Measurements from ENCODE around the gene MACC1. TPM values are rescaled to one million over a fixed set of nuclear protein-coding genes. Genes with fewer than 3 reads are reported as not detected.
"Not testable (repeated sequence)": the region's sequence is repeated elsewhere in the genome, so short reads cannot be mapped to it uniquely, and the experiment has no call there.

The MACC1 gene
- total RNA-seq, 6 experiments from 2014 or later, result not detected

DNA sequence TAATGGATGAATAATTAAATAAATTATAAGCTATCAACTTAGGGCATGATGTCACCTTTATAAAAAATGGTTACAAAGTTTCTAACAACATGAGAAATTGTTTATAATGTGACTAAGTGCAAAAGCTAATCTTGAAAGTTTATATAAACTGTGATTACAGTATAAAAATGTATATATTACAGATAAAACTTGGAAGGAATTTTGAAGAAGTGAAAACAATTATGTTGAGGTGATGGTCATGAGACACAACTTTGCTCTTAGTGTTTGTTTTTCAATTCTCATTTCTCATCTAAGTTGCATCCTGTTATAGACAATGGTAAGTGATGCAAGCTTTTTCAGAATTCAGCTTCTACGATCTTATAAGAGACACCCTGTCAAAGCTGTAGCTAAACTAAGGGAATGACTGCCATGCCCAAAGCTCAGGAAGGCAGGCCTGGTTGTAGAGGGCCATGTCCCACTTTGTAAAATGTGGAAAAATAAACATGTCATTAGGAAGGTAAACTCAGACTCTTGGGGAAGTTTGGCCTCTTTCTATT is 23.9 kb downstream of the MACC1 start:
- Mint-ChIP-seq H3K27me3 (ENCODE audit: insufficient read depth) (no peaks in the 10 kb centered on the region), H3K4me3 (no peak overlapping the region), H3K9me3 (peaks cover 26% of the 10 kb centered on the region), H3K36me3 (ENCODE audit: low read depth) (no peaks in the 10 kb centered on the region; the same call in none of the 2 replicates), H3K27ac (no peak overlapping the region), H3K4me1 (ENCODE audit: low read depth) (no peaks in the 10 kb centered on the region)
- DNase-seq, result no peak
- TF ChIP-seq, protein P1, sequence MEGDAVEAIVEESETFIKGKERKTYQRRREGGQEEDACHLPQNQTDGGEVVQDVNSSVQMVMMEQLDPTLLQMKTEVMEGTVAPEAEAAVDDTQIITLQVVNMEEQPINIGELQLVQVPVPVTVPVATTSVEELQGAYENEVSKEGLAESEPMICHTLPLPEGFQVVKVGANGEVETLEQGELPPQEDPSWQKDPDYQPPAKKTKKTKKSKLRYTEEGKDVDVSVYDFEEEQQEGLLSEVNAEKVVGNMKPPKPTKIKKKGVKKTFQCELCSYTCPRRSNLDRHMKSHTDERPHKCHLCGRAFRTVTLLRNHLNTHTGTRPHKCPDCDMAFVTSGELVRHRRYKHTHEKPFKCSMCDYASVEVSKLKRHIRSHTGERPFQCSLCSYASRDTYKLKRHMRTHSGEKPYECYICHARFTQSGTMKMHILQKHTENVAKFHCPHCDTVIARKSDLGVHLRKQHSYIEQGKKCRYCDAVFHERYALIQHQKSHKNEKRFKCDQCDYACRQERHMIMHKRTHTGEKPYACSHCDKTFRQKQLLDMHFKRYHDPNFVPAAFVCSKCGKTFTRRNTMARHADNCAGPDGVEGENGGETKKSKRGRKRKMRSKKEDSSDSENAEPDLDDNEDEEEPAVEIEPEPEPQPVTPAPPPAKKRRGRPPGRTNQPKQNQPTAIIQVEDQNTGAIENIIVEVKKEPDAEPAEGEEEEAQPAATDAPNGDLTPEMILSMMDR (IDR thresholded peaks at IDR 0.05), result no peak

DNA sequence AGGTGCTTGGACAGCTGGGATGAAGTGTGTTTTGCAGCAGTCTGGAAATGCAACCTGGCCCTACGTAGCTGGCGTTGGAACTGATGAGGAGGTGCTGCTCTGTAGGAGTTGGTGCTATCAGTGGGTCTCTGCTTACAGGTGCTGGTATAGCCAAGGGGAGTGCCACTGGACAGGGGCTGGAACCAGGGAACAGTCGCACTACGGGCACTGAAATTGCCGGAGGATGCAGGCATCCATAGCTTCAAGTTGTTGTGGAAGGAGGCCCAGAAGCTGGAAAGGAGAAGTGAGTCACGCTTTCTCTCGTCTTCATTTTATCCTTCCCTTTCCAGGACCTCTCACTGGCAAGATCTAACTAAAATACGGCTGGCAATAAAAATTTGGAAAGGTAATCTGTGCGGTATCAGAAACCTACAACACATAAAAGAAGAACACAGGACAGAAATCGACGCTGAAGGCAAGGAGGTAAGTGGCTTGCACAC is 25.8 kb downstream of the MACC1 start:
- no peak overlapping the region for H3K27ac Mint-ChIP-seq
- no peaks in the 10 kb centered on the region; the same call in none of the 2 replicates for H3K36me3 Mint-ChIP-seq (ENCODE audit: low read depth)
- peaks cover 28% of the 10 kb centered on the region for H3K9me3 Mint-ChIP-seq
- H3K4me3 Mint-ChIP-seq, result no peak overlapping the region
- H3K27me3 Mint-ChIP-seq (ENCODE audit: insufficient read depth), result peaks cover 2% of the 10 kb centered on the region; the same call in 1 of the 2 replicates
- H3K4me1 Mint-ChIP-seq (ENCODE audit: low read depth), result no peaks in the 10 kb centered on the region
- TF ChIP-seq, protein P1 (IDR thresholded peaks at IDR 0.05), result no peak
- DNase-seq, result no peak

DNA sequence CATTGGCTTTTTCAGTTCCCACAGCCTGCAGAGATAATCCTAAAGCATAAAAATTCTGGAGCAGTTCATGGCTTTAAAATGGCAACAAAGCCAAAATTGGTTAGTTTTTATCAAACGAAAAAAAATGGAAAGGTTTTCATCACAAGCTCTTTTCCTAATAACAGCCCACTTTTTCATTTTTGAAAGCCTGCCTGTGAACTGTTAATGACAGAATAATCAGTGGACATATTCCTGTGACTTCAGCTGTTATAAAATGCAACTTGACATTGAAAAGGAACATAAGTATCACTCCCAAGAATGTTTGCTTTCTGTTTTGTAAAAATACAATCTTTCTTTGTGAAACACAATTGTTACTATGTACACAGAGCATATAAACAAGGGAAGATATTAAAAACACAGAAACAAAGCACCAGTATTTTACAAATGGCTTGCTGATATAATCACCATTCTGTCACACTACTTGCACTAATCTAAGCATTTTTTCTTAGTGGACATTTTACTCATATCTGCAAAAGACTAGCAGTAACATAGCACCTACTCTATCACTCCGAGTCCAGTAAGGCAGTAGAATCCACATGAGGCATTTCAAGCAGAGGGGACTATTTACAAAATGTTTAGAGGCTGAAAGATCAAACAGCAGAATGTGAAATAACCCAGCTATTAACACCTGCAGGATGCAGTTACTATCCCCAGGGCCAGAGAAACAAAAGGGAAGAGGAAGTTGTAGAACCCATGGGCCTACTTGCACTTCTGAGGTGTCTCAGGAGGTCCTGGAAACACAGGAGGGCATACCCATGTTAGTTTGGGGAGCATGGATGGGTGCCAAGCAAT is 26.4 kb downstream of the MACC1 start:
- no peak for DNase-seq
- Mint-ChIP-seq H3K4me3 (no peak overlapping the region), H3K4me1 (ENCODE audit: low read depth) (no peaks in the 10 kb centered on the region), H3K36me3 (ENCODE audit: low read depth) (no peaks in the 10 kb centered on the region; the same call in none of the 2 replicates), H3K27me3 (ENCODE audit: insufficient read depth) (peaks cover 2% of the 10 kb centered on the region; the same call in 1 of the 2 replicates), H3K9me3 (peaks cover 26% of the 10 kb centered on the region), H3K27ac (no peak overlapping the region)
- TF ChIP-seq, protein P1 (IDR thresholded peaks at IDR 0.05), result no peak

DNA sequence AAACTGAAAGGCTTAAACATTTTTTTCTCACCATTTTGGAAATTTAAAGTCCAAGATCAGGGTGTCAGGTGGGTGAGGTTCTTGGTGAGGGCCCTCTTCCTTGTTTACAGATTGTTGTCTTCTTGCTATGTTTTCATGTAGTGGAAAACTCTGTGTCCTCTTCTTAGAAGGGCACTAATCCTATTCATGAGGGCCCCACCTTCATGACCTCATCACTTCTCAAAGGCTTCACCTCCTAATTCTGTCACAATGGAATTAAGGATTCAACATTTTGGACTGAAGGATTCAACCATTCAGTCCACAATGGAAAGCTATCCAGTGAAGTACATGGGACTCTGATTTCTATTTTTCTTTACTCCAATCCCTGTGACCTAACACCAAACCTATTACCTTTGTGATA is 27.3 kb downstream of the MACC1 start:
- H3K27ac Mint-ChIP-seq, result no peak overlapping the region
- no peaks in the 10 kb centered on the region; the same call in none of the 2 replicates for H3K36me3 Mint-ChIP-seq (ENCODE audit: low read depth)
- H3K27me3 Mint-ChIP-seq (ENCODE audit: insufficient read depth), result peaks cover 2% of the 10 kb centered on the region; the same call in 1 of the 2 replicates
- peaks cover 17% of the 10 kb centered on the region for H3K9me3 Mint-ChIP-seq
- H3K4me1 Mint-ChIP-seq (ENCODE audit: low read depth), result no peaks in the 10 kb centered on the region
- TF ChIP-seq, protein P1 (IDR thresholded peaks at IDR 0.05), result no peak
- no peak for DNase-seq
- no peak overlapping the region for H3K4me3 Mint-ChIP-seq

DNA sequence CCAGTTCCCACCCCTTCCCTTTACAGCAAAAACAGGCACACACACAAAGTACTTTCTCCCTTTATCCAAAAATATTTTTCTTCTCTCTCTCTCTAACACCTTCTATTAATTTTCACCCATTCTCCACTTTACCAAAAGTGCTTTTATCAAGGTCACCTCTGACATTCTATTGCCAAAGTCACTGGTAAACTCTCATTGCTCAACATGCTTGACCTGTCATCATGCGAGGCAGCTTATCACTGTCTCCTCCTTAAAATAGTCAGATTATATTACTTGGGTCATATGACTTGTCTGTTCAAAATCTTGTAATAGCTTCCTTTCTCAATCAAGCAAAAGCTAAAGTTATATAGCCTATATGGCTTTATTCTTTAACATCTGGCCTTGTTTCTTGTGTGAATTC is 28.6 kb downstream of the MACC1 start:
- Mint-ChIP-seq H3K4me1 (ENCODE audit: low read depth) (no peaks in the 10 kb centered on the region), H3K36me3 (ENCODE audit: low read depth) (no peaks in the 10 kb centered on the region; the same call in none of the 2 replicates), H3K9me3 (peaks cover 25% of the 10 kb centered on the region), H3K27me3 (ENCODE audit: insufficient read depth) (peaks cover 2% of the 10 kb centered on the region; the same call in 1 of the 2 replicates), H3K27ac (no peak overlapping the region), H3K4me3 (no peak overlapping the region)
- DNase-seq, result no peak
- TF ChIP-seq, protein P1 (IDR thresholded peaks at IDR 0.05), result no peak

DNA sequence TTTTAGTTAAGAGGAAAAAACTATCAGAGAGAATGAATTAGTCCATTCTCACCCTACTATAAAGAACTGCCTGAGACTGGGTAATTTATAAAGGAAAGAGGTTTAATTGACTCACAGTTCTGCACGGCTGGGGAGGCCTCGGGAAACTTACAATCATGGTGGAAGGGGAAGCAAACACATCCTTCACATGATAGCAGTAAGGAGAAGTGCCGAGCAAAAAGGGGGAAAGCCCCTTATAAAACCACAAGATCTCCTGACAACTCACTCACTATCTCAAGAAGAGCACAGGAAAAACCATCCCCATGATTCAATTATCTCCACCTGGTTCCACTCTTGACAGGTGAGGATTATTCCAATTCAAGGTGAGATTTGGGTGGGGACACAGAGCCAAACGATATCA is 29.3 kb downstream of the MACC1 start:
- H3K4me3 Mint-ChIP-seq; H3K36me3 Mint-ChIP-seq (ENCODE audit: low read depth); H3K27me3 Mint-ChIP-seq (ENCODE audit: insufficient read depth); H3K4me1 Mint-ChIP-seq (ENCODE audit: low read depth); DNase-seq; H3K27ac Mint-ChIP-seq: not testable (repeated sequence)
- peaks cover 25% of the 10 kb centered on the region for H3K9me3 Mint-ChIP-seq

Measured in HFFc6 (cell line).